Measurements from ENCODE around the gene MYH10. TPM values are rescaled to one million over a fixed set of nuclear protein-coding genes. Genes with fewer than 3 reads are reported as not detected.

MYH10 gene
- total RNA-seq, 4 donors from 2014 or later, result 29.3 to 50.0 (median 35.4) TPM

DNA sequence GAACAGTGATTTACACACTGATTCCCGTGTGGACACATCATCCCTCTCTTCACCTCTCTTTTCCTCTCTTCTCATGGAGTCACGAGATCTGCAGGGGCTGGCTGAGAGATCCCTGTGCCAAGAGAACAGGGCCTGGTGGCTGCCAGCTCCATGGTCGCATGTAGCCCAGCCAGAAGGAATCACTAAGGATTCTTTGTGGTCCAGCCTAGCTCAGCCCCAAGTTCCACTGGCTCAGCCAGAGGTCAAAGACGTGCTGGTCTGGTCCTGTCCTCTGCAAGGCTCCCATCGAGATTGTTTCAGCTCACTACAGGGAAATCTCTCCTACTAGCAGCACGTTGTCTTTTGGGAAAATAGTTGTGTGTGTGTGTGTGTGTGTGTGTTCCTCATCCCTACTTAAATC is 128.4 kb downstream of the MYH10 start:
- Histone ChIP-seq H3K9me3 (no peaks in the 10 kb centered on the region), H3K4me3 (no peak overlapping the region), H3K4me1 (peaks cover 0 to 18% (median 0%) of the 10 kb centered on the region in 4 donors), H3K36me3 (peaks cover 0 to 55% (median 0%) of the 10 kb centered on the region in 3 donors), H3K27me3 (no peaks in the 10 kb centered on the region), H3K27ac (no peak overlapping the region)
- WGBS, 2 donors, result 55 to 60% methylated on average over 5 to 6 of the region's 6 CpGs
- TF ChIP-seq, protein P1, sequence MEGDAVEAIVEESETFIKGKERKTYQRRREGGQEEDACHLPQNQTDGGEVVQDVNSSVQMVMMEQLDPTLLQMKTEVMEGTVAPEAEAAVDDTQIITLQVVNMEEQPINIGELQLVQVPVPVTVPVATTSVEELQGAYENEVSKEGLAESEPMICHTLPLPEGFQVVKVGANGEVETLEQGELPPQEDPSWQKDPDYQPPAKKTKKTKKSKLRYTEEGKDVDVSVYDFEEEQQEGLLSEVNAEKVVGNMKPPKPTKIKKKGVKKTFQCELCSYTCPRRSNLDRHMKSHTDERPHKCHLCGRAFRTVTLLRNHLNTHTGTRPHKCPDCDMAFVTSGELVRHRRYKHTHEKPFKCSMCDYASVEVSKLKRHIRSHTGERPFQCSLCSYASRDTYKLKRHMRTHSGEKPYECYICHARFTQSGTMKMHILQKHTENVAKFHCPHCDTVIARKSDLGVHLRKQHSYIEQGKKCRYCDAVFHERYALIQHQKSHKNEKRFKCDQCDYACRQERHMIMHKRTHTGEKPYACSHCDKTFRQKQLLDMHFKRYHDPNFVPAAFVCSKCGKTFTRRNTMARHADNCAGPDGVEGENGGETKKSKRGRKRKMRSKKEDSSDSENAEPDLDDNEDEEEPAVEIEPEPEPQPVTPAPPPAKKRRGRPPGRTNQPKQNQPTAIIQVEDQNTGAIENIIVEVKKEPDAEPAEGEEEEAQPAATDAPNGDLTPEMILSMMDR (IDR thresholded peaks at IDR 0.05), result no peak
- TF ChIP-seq EP300 (IDR thresholded peaks at IDR 0.05) (no peak), POLR2A (IDR thresholded peaks at IDR 0.05) (no peak)
- DNase-seq (ENCODE audit: low spot score in 2 of 2), result no peak

DNA sequence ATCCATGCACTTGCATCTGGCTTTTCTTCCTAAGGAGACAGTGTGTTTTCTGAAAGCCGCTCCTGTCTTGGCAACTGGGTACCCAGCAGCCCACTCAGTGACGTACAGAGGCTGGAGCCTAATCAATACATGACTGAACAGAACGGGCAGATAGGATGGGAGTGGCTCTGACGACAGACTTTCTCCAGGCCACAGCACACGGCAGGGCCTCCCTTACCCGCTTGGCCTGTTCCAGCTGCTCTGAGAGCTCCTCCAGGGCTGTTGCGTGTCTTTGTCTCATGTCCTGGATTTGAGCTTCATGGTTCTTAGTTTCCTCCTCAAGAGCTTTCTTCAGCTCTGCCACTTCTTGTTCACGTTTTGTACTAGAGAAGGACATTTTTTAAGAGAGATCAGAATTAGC is 129.9 kb downstream of the MYH10 start:
- Histone ChIP-seq H3K9me3 (no peaks in the 10 kb centered on the region), H3K27ac (no peak overlapping the region), H3K36me3 (peaks cover 0 to 49% (median 0%) of the 10 kb centered on the region in 3 donors), H3K27me3 (no peaks in the 10 kb centered on the region), H3K4me1 (peaks cover 0 to 18% (median 0%) of the 10 kb centered on the region in 4 donors), H3K4me3 (no peak overlapping the region)
- no peak for DNase-seq (ENCODE audit: low spot score in 2 of 2)
- 87 to 88% methylated on average over 8 of the region's 8 CpGs for WGBS, 2 donors
- TF ChIP-seq, protein P1 (IDR thresholded peaks at IDR 0.05), result no peak
- TF ChIP-seq POLR2A (IDR thresholded peaks at IDR 0.05), result no peak
- TF ChIP-seq EP300 (IDR thresholded peaks at IDR 0.05), result no peak

DNA sequence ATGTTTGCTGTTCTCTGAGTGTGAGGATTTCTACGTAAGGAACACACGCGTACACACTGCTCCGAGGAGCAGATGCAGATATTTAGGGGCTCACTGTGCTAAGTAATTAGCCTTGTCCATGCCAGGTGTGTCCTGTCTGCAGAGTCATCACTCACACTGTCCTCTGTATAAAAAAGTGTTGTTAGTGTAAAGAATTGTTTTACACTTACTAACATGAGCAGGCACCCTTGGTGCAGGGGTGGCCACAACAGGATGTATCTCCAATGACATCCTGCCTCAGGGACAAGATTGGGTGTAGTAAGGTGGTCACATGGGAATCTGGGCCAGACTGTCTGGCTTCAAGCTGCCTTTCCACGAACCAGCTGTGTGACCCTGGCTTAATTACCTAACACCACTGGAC is 130.9 kb downstream of the MYH10 start:
- Histone ChIP-seq H3K27ac (no peak overlapping the region), H3K36me3 (peaks cover 0 to 46% (median 0%) of the 10 kb centered on the region in 3 donors), H3K9me3 (no peaks in the 10 kb centered on the region), H3K4me3 (no peak overlapping the region), H3K4me1 (peaks cover 0 to 18% (median 0%) of the 10 kb centered on the region in 4 donors), H3K27me3 (no peaks in the 10 kb centered on the region)
- TF ChIP-seq, protein P1 (IDR thresholded peaks at IDR 0.05), result no peak
- TF ChIP-seq EP300 (IDR thresholded peaks at IDR 0.05), result no peak
- no peak for DNase-seq (ENCODE audit: low spot score in 2 of 2)
- 86 to 96% methylated on average over 5 of the region's 5 CpGs for WGBS, 2 donors

DNA sequence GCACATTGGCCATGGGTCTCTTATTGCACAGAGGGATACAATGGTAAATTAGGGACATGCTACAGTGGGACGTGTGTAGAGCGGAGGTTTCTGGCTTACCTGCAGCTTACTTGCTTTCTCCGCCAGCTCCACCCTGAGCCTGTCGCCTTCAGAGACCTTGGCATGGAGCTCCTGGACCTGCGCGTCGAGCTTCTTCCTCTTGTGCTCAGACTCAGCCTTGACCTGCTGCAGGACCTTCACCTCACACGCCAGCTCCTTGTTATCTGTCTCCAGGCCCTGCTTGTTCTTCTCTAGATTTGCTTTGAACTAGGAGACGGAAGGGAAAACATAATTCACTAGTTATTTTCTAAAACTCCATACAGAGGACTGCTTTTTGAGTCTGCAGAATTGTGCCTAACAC is 131.4 kb downstream of the MYH10 start:
- Histone ChIP-seq H3K9me3 (no peaks in the 10 kb centered on the region), H3K36me3 (peaks cover 0 to 45% (median 0%) of the 10 kb centered on the region in 3 donors), H3K27ac (no peak overlapping the region), H3K4me1 (peaks cover 0 to 18% (median 0%) of the 10 kb centered on the region in 4 donors), H3K4me3 (no peak overlapping the region), H3K27me3 (no peaks in the 10 kb centered on the region)
- no peak for DNase-seq (ENCODE audit: low spot score in 2 of 2)
- WGBS, 2 donors, result 94 to 95% methylated on average over 9 of the region's 9 CpGs
- TF ChIP-seq, protein P1 (IDR thresholded peaks at IDR 0.05), result no peak
- no peak for TF ChIP-seq POLR2A (IDR thresholded peaks at IDR 0.05)
- TF ChIP-seq EP300 (IDR thresholded peaks at IDR 0.05), result no peak

DNA sequence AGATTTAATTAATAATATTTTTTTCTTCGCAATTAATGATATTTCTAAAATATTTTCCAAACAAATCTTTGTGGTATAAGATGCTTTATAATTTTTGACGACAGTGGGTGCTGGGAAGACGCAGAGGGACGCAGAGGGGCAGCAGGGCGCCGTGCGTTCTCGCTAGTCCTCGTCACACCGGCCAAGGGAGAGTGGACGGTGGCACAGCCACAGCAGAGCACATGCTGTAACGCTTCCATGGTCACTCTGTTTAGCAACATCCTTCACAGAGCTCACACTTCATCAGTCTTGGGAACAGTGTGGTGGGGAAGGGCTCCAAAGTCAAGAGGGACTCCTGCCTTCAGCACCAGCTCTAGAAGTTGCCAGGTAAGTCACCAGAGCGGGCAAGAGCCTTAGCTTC is 134.4 kb downstream of the MYH10 start:
- peaks cover 0 to 69% (median 0%) of the 10 kb centered on the region in 3 donors for H3K36me3 ChIP-seq
- 86 to 89% methylated on average over 13 of the region's 13 CpGs for WGBS, 2 donors
- no peak overlapping the region for H3K4me3 ChIP-seq
- no peaks in the 10 kb centered on the region for H3K4me1 ChIP-seq
- H3K27ac ChIP-seq, result peak overlapping the region in 1 of 4 donors; percentile 8
- no peaks in the 10 kb centered on the region for H3K27me3 ChIP-seq
- no peaks in the 10 kb centered on the region for H3K9me3 ChIP-seq
- DNase-seq (ENCODE audit: low spot score in 2 of 2), result no peak
- TF ChIP-seq EP300 (IDR thresholded peaks at IDR 0.05), result no peak
- TF ChIP-seq POLR2A (IDR thresholded peaks at IDR 0.05), result no peak
- TF ChIP-seq, protein P1 (IDR thresholded peaks at IDR 0.05), result no peak
